AG04450 (cell line): ENCODE results near the gene MPV17L2. TPM values are rescaled to one million over a fixed set of nuclear protein-coding genes. Genes with fewer than 3 reads are reported as not detected.

ENCODE experiments used
- CTCF ChIA-PET: fragments of 300-600, 350-600 bp; formaldehyde crosslinking; extraction: SDS; loops from one replicate; lab custom pipeline; 2022; ENCODE audit warnings: antibody characterized with exemption, inconsistent platforms; lab: Charles Lee
- POLR2A ChIA-PET: fragments of 350-600 bp; formaldehyde crosslinking; extraction: SDS; loops from one replicate; lab custom pipeline; 2021; ENCODE audit warnings: antibody characterized with exemption, inconsistent platforms; lab: Yijun Ruan, JAX
- DNase-seq: peaks from one replicate; pipeline ENCODE4 v3.0.0-alpha.2; 2011; ENCODE audit warnings: low read depth, low spot score
- H3K27ac ChIP-seq: one replicate; pipeline ENCODE4 v1.5.1; 2012; ENCODE audit warnings: low read depth, low read length, control low read depth
- H3K27me3 ChIP-seq: one replicate; pipeline ENCODE4 v1.6.0; 2012; ENCODE audit warnings: low read length; ENCODE audit not compliant: control insufficient read depth, insufficient read depth
- H3K4me3 ChIP-seq: 2 replicates; pipeline ENCODE4 v1.5.1; 2011; ENCODE audit warnings: mild to moderate bottlenecking, low read depth, low read length, control low read depth
- H3K9me3 ChIP-seq: 2 replicates; pipeline ENCODE4 v1.5.1; 2012; ENCODE audit warnings: low read length; ENCODE audit not compliant: control insufficient read depth, insufficient read depth
- CTCF ChIP-seq: IDR thresholded peaks from 2 replicates; pipeline ENCODE4 v1.5.1; 2011; ENCODE audit warnings: low read depth, low read length, control low read depth, inconsistent platforms
- polyA plus RNA-seq: library from polyadenylated mRNA; depleted of rRNA; stranded (reverse); fragments of >200 nt; gene quantifications from 2 replicates; pipeline ENCODE4 v1.2.3, GENCODE V29; 2011

The MPV17L2 gene
- polyA plus RNA-seq, 1 experiment = 8.2 TPM

- Histone ChIP-seq H3K9me3 (no peaks in the 10 kb centered on the region; the same call in 1 of the 2 replicates), H3K27ac (no peak overlapping the region), H3K4me3 (no peak overlapping the region), H3K27me3 (no peaks in the 10 kb centered on the region)
- ChIA-PET CTCF (interaction anchor here (0.6 to 0.9 kb wide), 4 partner anchors 55 to 191 kb away, joined by 3 to 13 read pairs (median 5); no protein-coding TSS in a partner anchor), POLR2A (no interaction called here)
- DNase-seq = no peak
- no peak for TF ChIP-seq CTCF
These were observed 4.3 kb downstream of the MPV17L2 start for GRCh38 chr19:18197306-18197705.

GRCh38 chr19:18197941-18198340 lies 4.9 kb downstream of the MPV17L2 start:
- CTCF ChIA-PET = interaction anchor here (0.7 to 0.9 kb wide), 2 partner anchors 54 to 131 kb away, joined by 3 to 4 read pairs; no protein-coding TSS in a partner anchor
- no peak for TF ChIP-seq CTCF
- Histone ChIP-seq H3K27me3 (no peaks in the 10 kb centered on the region), H3K27ac (no peak overlapping the region), H3K9me3 (no peaks in the 10 kb centered on the region; the same call in 1 of the 2 replicates), H3K4me3 (no peak overlapping the region)
- POLR2A ChIA-PET = no interaction called here
- no peak for DNase-seq

GRCh38 chr19:18198374-18198773 lies 5.4 kb downstream of the MPV17L2 start:
- ChIA-PET CTCF (interaction anchor here (0.6 kb wide), 1 partner anchor 81 kb away, joined by 4 read pairs; no protein-coding TSS in a partner anchor), POLR2A (no interaction called here)
- TF ChIP-seq CTCF = no peak
- Histone ChIP-seq H3K27me3 (no peaks in the 10 kb centered on the region), H3K4me3 (no peak overlapping the region), H3K27ac (no peak overlapping the region), H3K9me3 (no peaks in the 10 kb centered on the region; the same call in 1 of the 2 replicates)
- DNase-seq = no peak

GRCh38 chr19:18202397-18202777 lies 9.4 kb downstream of the MPV17L2 start:
- ChIA-PET CTCF (interaction anchor here (7.1 kb wide), 1 partner anchor 49 kb away, joined by 56 read pairs; no protein-coding TSS in a partner anchor), POLR2A (interaction anchor here (0.5 to 3.6 kb wide), 2 partner anchors 9 to 77 kb away, joined by 13 to 30 read pairs; partner anchors contain the start of gene MPV17L2)
- H3K27ac ChIP-seq = no peak overlapping the region
- no peak for DNase-seq
- no peak for TF ChIP-seq CTCF
- H3K27me3 ChIP-seq = no peaks in the 10 kb centered on the region
- H3K4me3 ChIP-seq = peak overlapping the region; percentile 93
- H3K9me3 ChIP-seq = no peaks in the 10 kb centered on the region; the same call in 1 of the 2 replicates

- POLR2A ChIA-PET = interaction anchor here (0.5 to 3.6 kb wide), 4 partner anchors 9 to 77 kb away, joined by 3 to 30 read pairs (median 8); partner anchors contain the start of genes MPV17L2 and PIK3R2
These were observed 9.9 kb downstream of the MPV17L2 start for GRCh38 chr19:18202778-18203407.

More at GRCh38 chr19:18202778-18203407, 9.9 kb downstream of the MPV17L2 start:
- no peaks in the 10 kb centered on the region for H3K27me3 ChIP-seq
- CTCF ChIA-PET = interaction anchor here (0.7 to 7.1 kb wide), 2 partner anchors 49 to 52 kb away, joined by 3 to 56 read pairs; a partner anchor contains a TSS
- peak; percentile 47 for TF ChIP-seq CTCF
- no peaks in the 10 kb centered on the region; the same call in 1 of the 2 replicates for H3K9me3 ChIP-seq
- H3K27ac ChIP-seq = no peak overlapping the region
- no peak for DNase-seq
- peak overlapping the region; percentile 93 for H3K4me3 ChIP-seq
